NCI-H345 (cell line): ENCODE results near the gene AJM1.
"Not testable (repeated sequence)": the region's sequence is repeated elsewhere in the genome, so short reads cannot be mapped to it uniquely, and the experiment has no call there.

Experiments used
- DNase-seq: peaks from one replicate; lab custom pipeline; 2025; lab: John Stamatoyannopoulos, UW

The AJM1 gene

GRCh38 chr9:136831720-136832104 lies 10.6 kb upstream of the AJM1 start:
- no peak for DNase-seq

GRCh38 chr9:136832581-136832980 lies 9.7 kb upstream of the AJM1 start:
- DNase-seq, result no peak

DNA sequence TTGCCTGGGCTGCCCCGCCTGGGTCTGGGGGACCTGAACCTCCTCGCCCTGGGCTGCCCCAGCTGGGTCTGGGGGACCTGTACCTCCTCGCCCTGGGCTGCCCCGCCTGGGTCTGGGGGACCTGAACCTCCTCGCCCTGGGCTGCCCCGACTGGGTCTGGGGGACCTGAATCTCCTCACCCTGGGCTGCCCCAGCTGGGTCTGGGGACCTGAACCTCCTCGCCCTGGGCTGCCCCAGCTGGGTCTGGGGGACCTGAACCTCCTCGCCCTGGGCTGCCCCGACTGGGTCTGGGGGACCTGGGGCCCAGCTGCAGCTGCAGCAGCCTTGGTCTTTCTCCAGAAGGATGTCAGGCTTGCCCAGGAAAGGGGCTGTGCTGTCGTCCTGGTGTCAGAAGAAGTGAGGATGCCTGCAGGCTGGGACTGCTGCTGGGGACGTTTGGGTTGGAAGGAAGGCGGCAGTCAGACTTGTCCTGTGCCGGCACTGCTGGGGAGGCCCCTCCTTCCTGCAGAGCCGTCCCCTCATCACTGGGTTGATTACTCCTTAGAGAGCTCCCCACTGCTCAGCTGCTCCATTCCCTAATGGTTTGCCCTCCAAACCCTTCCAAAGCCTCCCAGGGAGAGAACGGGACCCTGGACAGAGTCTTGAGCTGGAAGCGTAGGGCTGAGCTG lies 8.8 kb upstream of the AJM1 start:
- not testable (repeated sequence) for DNase-seq

- no peak for DNase-seq
Measured at GRCh38 chr9:136835162-136835931, 6.9 kb upstream of the AJM1 start.

DNA sequence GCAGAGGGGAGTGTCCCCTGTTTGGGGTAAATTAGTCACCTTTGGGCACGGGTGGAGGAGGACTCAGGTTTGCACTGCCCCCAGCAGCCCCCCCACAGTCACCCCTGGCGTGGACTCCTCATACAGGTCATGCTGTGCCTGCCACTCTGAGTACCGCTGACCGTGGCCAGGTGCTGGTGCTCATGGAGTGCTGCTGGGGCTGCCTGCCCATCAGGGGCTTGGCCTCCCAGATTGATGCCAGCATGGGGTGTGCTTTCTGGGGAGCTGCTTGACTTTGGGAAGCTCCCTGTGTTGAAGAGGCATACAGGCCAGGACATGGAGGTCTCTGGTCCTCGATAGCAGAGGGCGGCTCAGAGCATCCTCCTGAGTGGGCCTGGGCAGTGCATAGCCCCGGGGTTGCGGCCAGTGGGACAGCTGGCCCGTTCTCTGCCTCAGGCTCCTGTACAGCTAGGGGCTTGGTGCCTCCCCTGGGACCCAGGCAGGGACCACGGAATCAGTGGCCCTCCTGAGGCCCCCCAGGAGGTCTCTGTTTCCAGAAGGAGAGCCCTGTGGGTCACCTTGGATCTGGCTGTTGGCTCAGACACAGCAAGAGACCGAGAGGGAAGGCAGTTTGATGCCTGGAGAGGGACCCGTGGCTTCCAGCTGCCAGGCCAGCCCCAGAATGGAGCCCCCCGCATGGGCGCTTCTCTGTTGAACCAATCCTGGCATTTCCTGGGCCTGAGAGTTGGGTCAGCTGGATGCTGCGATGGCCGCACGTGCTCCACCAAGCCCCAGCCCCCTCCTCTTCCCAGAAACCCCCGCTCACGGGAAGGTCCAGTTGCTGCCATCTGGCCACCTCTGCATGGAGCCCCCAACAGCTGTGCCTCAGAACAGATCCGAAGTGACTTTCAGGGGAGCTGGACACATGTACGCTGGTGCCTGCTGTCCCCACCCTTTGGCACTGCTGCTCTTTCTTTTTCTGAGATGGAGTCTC lies 6.1 kb upstream of the AJM1 start:
- no peak for DNase-seq

GRCh38 chr9:136837146-136837855 lies 5.0 kb upstream of the AJM1 start:
- no peak for DNase-seq

DNA sequence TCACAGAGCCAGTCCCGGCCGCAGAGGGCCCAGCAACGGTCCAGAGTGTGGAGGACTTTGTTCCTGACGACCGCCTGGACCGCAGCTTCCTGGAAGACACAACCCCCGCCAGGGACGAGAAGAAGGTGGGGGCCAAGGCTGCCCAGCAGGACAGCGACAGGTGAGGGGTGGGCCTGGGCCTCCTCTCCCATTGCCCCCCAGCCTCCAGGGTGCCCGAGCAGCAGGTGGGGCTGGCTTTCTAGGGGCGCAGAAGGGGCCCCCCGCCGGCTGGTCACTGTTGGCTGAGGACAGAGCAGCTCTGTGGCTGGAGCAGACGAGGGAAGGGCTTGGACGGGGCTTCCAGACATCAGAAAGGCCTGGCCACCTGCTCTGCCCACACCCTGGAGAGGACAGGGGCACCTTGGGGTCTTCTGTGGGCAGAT lies 4.4 kb upstream of the AJM1 start:
- DNase-seq, result not testable (repeated sequence)

GRCh38 chr9:136838314-136839228 lies 3.7 kb upstream of the AJM1 start:
- DNase-seq, result no peak

GRCh38 chr9:136839229-136840139 lies 2.8 kb upstream of the AJM1 start:
- DNase-seq, result no peak

- no peak for DNase-seq
Measured at GRCh38 chr9:136840140-136840876, 2.0 kb upstream of the AJM1 start.

GRCh38 chr9:136840877-136841645 lies 1.2 kb upstream of the AJM1 start:
- DNase-seq, result peak; percentile 87

DNA sequence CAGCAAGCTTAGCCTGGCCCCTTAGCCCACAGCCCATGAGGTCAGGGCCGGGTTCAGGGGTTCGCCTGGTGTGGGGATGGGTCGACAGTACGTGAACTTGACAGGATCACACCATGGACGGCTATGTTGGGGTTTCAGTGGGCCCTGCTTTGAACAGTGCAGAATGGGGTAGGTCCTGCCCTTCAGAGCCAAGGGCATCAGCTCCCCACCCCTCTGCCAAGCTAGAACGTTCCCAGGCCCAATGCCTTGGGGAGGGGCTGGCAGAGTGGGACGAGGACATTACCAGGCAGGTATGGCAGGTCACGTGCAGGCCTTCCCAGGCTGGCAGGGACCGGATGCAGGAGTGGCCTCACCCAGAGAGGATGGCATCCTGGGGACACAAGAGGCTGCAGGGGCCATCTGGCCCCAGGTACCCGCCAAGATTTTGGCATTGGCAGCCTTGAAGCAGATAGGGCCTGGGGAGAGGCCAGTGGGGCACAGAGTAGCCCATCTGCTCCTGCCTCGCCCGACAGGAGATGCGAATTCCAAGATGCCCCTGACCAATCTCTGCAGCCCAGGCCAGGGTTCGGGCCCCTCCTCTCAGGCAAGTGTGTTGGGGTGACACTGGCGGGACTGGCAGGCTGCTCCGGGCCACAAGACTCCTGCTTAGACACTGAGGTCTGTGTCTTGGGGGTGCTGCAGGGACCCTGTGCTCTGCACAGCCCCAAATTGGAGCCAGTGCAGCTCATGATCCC lies 465 bp upstream of the AJM1 start:
- DNase-seq, result peak; percentile 74

GRCh38 chr9:136843159-136843800 lies 1.0 kb downstream of the AJM1 start:
- not testable (repeated sequence) for DNase-seq

GRCh38 chr9:136843801-136844740 lies 1.8 kb downstream of the AJM1 start:
- peak; percentile 33 for DNase-seq

- no peak for DNase-seq
Measured at GRCh38 chr9:136844761-136845464, 2.6 kb downstream of the AJM1 start.
